Gastrocnemius medialis (tissue), 4 donors: ENCODE data around the gene MADD.

Experiments used
- CTCF ChIP-seq, 5 experiments: fragments of 450-650 bp in 3 of 5; fragments of 200-600 bp in 2 of 5; sonication (generic) in 2 of 5; IDR thresholded peaks in 4 of 5; conservative IDR thresholded peaks in 1 of 5; 1 replicate in 4 of 5; 2 replicates in 1 of 5; pipeline ENCODE4 v1.5.1; 2016 to 2019; ENCODE audit warnings: antibody characterized with exemption in 5 of 5, mild to moderate bottlenecking in 3 of 5, moderate library complexity in 3 of 5
- POLR2A ChIP-seq, 2 donors: fragments of 450-650 bp; IDR thresholded peaks; one replicate each; pipeline ENCODE4 v1.6.1; 2017; ENCODE audit warnings: antibody characterized with exemption in 2 of 2, mild to moderate bottlenecking in 2 of 2, moderate library complexity in 2 of 2

GRCh38 chr11:47359162-47359561, 89.2 kb downstream of the MADD start:
- TF ChIP-seq CTCF (IDR thresholded peaks at IDR 0.05 in 4 of 5, conservative IDR thresholded peaks at IDR 0.05 in 1 of 5) (no peak), POLR2A (IDR thresholded peaks at IDR 0.05) (no peak)
